Measurements from ENCODE around the gene EIF1AY.

DNA sequence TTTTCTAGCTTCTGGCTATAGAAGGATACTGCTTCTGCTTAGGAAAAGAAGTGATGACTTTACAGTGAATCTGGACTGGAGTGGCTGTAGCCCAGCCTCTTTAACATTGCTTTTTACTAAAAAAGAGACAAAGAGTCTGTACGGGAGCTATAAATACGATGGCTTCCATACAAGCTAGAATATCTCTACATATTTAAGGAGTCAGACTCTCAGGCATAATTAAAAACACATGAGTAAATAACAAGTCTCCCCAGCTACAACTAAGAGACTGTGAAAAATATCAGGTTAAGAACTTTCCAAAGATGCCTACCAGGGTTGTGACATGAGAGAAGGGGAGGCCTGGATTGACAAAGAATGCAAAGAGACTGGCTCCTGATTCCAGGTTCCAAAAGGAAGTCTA lies 19.8 kb upstream of the EIF1AY start:
- TF ChIP-seq, protein P1, sequence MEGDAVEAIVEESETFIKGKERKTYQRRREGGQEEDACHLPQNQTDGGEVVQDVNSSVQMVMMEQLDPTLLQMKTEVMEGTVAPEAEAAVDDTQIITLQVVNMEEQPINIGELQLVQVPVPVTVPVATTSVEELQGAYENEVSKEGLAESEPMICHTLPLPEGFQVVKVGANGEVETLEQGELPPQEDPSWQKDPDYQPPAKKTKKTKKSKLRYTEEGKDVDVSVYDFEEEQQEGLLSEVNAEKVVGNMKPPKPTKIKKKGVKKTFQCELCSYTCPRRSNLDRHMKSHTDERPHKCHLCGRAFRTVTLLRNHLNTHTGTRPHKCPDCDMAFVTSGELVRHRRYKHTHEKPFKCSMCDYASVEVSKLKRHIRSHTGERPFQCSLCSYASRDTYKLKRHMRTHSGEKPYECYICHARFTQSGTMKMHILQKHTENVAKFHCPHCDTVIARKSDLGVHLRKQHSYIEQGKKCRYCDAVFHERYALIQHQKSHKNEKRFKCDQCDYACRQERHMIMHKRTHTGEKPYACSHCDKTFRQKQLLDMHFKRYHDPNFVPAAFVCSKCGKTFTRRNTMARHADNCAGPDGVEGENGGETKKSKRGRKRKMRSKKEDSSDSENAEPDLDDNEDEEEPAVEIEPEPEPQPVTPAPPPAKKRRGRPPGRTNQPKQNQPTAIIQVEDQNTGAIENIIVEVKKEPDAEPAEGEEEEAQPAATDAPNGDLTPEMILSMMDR (IDR thresholded peaks at IDR 0.05): no peak
- TF ChIP-seq, protein P2, sequence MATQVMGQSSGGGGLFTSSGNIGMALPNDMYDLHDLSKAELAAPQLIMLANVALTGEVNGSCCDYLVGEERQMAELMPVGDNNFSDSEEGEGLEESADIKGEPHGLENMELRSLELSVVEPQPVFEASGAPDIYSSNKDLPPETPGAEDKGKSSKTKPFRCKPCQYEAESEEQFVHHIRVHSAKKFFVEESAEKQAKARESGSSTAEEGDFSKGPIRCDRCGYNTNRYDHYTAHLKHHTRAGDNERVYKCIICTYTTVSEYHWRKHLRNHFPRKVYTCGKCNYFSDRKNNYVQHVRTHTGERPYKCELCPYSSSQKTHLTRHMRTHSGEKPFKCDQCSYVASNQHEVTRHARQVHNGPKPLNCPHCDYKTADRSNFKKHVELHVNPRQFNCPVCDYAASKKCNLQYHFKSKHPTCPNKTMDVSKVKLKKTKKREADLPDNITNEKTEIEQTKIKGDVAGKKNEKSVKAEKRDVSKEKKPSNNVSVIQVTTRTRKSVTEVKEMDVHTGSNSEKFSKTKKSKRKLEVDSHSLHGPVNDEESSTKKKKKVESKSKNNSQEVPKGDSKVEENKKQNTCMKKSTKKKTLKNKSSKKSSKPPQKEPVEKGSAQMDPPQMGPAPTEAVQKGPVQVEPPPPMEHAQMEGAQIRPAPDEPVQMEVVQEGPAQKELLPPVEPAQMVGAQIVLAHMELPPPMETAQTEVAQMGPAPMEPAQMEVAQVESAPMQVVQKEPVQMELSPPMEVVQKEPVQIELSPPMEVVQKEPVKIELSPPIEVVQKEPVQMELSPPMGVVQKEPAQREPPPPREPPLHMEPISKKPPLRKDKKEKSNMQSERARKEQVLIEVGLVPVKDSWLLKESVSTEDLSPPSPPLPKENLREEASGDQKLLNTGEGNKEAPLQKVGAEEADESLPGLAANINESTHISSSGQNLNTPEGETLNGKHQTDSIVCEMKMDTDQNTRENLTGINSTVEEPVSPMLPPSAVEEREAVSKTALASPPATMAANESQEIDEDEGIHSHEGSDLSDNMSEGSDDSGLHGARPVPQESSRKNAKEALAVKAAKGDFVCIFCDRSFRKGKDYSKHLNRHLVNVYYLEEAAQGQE (IDR thresholded peaks at IDR 0.05): no peak
- TF ChIP-seq, protein P3, sequence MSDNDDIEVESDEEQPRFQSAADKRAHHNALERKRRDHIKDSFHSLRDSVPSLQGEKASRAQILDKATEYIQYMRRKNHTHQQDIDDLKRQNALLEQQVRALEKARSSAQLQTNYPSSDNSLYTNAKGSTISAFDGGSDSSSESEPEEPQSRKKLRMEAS (IDR thresholded peaks at IDR 0.05): no peak
- TF ChIP-seq CEBPB (IDR thresholded peaks at IDR 0.05) (no peak), RCOR1 (IDR thresholded peaks at IDR 0.05; ENCODE audit: low read depth, low read length) (no peak), HDAC2 (IDR thresholded peaks at IDR 0.05) (no peak), JUNB (IDR thresholded peaks at IDR 0.05) (no peak), MYC (IDR thresholded peaks at IDR 0.05; ENCODE audit: borderline replicate concordance, low read length) (no peak), BHLHE40 (IDR thresholded peaks at IDR 0.05; ENCODE audit: low read depth, low read length) (no peak), SMC3 (IDR thresholded peaks at IDR 0.05) (no peak), HOXA7 (CRISPR knock-in tag; IDR thresholded peaks at IDR 0.05) (no peak), ZC3H11A (IDR thresholded peaks at IDR 0.05) (no peak)
- TF ChIP-seq, protein P4, sequence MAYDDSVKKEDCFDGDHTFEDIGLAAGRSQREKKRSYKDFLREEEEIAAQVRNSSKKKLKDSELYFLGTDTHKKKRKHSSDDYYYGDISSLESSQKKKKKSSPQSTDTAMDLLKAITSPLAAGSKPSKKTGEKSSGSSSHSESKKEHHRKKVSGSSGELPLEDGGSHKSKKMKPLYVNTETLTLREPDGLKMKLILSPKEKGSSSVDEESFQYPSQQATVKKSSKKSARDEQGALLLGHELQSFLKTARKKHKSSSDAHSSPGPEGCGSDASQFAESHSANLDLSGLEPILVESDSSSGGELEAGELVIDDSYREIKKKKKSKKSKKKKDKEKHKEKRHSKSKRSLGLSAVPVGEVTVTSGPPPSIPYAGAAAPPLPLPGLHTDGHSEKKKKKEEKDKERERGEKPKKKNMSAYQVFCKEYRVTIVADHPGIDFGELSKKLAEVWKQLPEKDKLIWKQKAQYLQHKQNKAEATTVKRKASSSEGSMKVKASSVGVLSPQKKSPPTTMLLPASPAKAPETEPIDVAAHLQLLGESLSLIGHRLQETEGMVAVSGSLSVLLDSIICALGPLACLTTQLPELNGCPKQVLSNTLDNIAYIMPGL (CRISPR knock-in tag; IDR thresholded peaks at IDR 0.05; ENCODE audit: borderline replicate concordance): no peak
- TF ChIP-seq, protein P5, sequence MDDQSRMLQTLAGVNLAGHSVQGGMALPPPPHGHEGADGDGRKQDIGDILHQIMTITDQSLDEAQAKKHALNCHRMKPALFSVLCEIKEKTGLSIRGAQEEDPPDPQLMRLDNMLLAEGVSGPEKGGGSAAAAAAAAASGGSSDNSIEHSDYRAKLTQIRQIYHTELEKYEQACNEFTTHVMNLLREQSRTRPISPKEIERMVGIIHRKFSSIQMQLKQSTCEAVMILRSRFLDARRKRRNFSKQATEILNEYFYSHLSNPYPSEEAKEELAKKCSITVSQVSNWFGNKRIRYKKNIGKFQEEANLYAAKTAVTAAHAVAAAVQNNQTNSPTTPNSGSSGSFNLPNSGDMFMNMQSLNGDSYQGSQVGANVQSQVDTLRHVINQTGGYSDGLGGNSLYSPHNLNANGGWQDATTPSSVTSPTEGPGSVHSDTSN (IDR thresholded peaks at IDR 0.05): no peak
